BJ (cell line): Measurements from ENCODE around the gene ALG14. TPM values are rescaled to one million over a fixed set of nuclear protein-coding genes. Genes with fewer than 3 reads are reported as not detected.
A peak's percentile ranks its signal among the peaks of the same experiment; 100 is the strongest.

Experiments
- CTCF ChIA-PET: fragments of 350-600 bp; formaldehyde crosslinking; extraction: SDS; loops from one replicate; lab custom pipeline; 2021; ENCODE audit warnings: antibody characterized with exemption, inconsistent platforms; lab: Yijun Ruan, JAX
- POLR2A ChIA-PET: fragments of 300-600 bp; sonication (Branson Sonifier 250); formaldehyde crosslinking; extraction: SDS; loops from one replicate; lab custom pipeline; 2021; ENCODE audit warnings: antibody characterized with exemption; lab: Charles Lee
- DNase-seq: peaks from one replicate; pipeline ENCODE4 v3.0.0-alpha.2; 2011; ENCODE audit warnings: low read depth
- H3K27me3 ChIP-seq: 2 replicates; pipeline ENCODE4 v1.6.0; 2011; ENCODE audit warnings: low read length; ENCODE audit not compliant: control insufficient read depth, insufficient read depth
- H3K36me3 ChIP-seq: 2 replicates; pipeline ENCODE4 v1.5.1; 2011; ENCODE audit warnings: low read length; ENCODE audit not compliant: control insufficient read depth, insufficient read depth
- H3K4me3 ChIP-seq: 2 replicates; pipeline ENCODE4 v1.5.1; 2011; ENCODE audit warnings: low read depth, mild to moderate bottlenecking, control low read depth, low read length
- CTCF ChIP-seq: IDR thresholded peaks from 2 replicates; pipeline ENCODE4 v1.5.1; 2011; ENCODE audit warnings: low read depth, mild to moderate bottlenecking, control low read depth, inconsistent platforms, low read length, moderate library complexity; ENCODE audit not compliant: insufficient read depth
- polyA plus RNA-seq: library from polyadenylated mRNA; depleted of rRNA; stranded (reverse); fragments of >200 nt; gene quantifications from 2 replicates; pipeline ENCODE4 v1.2.3, GENCODE V29; 2011

ALG14 gene
- polyA plus RNA-seq, 1 experiment, result 2.3 TPM

GRCh38 chr1:95028954-95029353 is 43.8 kb downstream of the ALG14 start:
- no peak for DNase-seq
- CTCF ChIA-PET, result interaction anchor here (1.3 kb wide), 1 partner anchor 14 kb away, joined by 3 read pairs; no protein-coding TSS in a partner anchor
- no peaks in the 10 kb centered on the region for H3K27me3 ChIP-seq
- POLR2A ChIA-PET, result no interaction called here
- H3K4me3 ChIP-seq, result no peak overlapping the region
- TF ChIP-seq CTCF, result no peak
- no peaks in the 10 kb centered on the region for H3K36me3 ChIP-seq

DNA sequence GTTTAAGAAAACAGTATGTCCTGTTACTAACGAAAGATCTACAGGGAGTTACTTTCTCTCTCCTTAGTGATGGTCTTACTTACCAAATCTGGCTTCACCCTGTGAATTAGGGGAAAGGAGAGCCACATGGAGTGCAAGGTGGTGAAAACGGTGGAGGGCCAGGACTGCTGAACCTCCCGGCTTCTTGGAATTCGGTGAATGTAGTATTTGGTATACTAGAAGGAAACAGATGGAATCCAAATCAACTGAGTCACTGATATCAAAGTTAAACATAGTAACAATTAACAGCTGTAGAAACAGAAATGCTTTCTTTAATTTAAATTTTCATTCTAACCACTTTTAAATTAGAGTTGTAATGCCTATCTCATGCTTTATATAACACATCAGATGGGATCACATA is 45.7 kb downstream of the ALG14 start:
- CTCF ChIA-PET, result interaction anchor here (6.6 kb wide), 1 partner anchor 173 kb away, joined by 24 read pairs; no protein-coding TSS in a partner anchor
- DNase-seq, result no peak
- POLR2A ChIA-PET, result no interaction called here

DNA sequence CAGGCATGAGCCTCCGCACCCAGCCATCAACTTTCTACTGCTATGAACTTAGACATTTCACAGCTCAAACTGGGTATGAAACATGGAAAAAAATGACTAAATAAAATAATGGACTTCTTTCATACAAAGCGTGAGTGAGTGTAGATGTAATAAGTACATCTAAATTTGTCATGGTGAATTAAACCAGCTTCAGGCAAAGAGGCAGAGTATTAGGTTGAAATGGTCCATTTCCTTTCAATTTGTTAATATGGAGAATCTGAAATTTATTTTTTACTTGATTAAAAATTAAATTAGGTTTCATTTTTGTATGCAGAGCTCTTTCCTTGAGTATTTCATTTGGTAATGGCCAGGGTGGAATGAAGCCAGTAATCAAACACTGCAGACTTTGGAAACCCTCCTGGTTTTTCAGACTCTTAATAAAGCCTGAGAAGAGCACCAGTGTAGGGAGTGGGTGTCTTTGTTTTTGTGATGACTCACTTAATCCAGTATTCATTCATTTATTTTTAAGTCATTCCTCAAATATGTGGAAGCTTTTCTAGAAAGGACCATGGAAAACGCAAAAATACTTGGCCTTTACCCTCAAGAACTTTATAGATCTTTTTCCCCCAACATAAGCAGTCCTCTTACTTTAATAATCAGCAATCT is 49.2 kb downstream of the ALG14 start:
- peak; percentile 90 for DNase-seq
- no peaks in the 10 kb centered on the region for H3K36me3 ChIP-seq
- H3K4me3 ChIP-seq, result no peak overlapping the region
- H3K27me3 ChIP-seq, result no peaks in the 10 kb centered on the region
- POLR2A ChIA-PET, result interaction anchor here (0.5 kb wide), 1 partner anchor 101 kb away, joined by 4 read pairs; no protein-coding TSS in a partner anchor
- CTCF ChIA-PET, result interaction anchor here (0.5 to 6.6 kb wide), 6 partner anchors 10 to 318 kb away, joined by 3 to 24 read pairs (median 5); no protein-coding TSS in a partner anchor
- TF ChIP-seq CTCF, result no peak

More for the DNA sequence above, 45.7 kb downstream of the ALG14 start:
- H3K27me3 ChIP-seq, result no peaks in the 10 kb centered on the region
- H3K4me3 ChIP-seq, result no peak overlapping the region
- no peak for TF ChIP-seq CTCF
- no peaks in the 10 kb centered on the region for H3K36me3 ChIP-seq

- TF ChIP-seq CTCF, result no peak
- Histone ChIP-seq H3K36me3 (no peaks in the 10 kb centered on the region), H3K27me3 (no peaks in the 10 kb centered on the region), H3K4me3 (no peak overlapping the region)
- CTCF ChIA-PET, result interaction anchor here (0.5 to 6.6 kb wide), 4 partner anchors 9 to 168 kb away, joined by 3 to 24 read pairs (median 3); no protein-coding TSS in a partner anchor
- POLR2A ChIA-PET, result no interaction called here
- DNase-seq, result no peak
Observed at GRCh38 chr1:95022644-95022926, 50.2 kb downstream of the ALG14 start.

DNA sequence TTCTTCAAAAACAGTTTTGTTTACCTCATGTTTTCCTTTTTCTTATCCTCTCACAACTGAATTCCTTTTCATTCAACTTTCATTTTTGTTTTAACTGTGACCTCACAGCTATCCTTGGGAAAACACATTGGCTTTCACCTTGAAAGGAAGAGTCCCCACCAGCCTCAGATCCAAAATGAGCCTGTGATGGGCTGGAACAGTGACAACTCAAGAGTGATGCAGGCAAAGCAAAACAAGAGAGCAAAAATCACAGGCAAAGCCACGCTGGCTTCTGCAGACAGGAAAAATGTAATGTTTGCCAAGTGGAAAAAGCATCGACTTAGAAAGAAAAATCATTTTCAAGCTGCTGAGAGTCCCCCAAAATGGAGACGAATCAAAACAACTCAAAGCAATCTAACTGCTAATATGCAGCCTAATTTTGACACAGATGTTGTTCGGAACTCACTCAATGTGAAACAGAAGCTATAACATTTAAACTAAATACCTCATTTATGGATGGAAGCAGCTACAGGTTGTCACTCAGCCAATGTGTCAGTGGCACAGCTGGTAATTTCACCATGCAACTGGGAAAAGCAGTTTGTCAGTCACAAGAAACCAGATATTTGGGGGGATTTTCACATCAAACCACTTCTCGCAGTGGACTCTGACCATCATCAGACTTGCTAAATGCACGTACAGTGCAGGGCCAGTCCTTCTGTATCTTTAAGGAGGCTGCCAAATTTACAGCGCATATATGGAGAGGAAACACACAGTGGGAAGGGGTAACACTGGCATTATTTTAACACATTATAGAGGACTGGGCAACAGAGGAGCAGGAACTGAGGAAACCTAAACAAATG is 50.7 kb downstream of the ALG14 start:
- no peak for TF ChIP-seq CTCF
- CTCF ChIA-PET, result interaction anchor here (0.5 to 6.6 kb wide), 7 partner anchors 8 to 168 kb away, joined by 3 to 24 read pairs (median 3); no protein-coding TSS in a partner anchor
- no peak overlapping the region for H3K4me3 ChIP-seq
- POLR2A ChIA-PET, result no interaction called here
- DNase-seq, result no peak
- H3K27me3 ChIP-seq, result no peaks in the 10 kb centered on the region
- no peaks in the 10 kb centered on the region for H3K36me3 ChIP-seq
